ENCODE data around the gene DAAM2. TPM values are rescaled to one million over a fixed set of nuclear protein-coding genes. Genes with fewer than 3 reads are reported as not detected.

DAAM2 gene
- total and polyA plus RNA-seq, 2 of the 8 experiments (the other 6 are each of a cell fraction or from before 2014, with no cell fraction given), result 1.5 to 2.9 TPM

DNA sequence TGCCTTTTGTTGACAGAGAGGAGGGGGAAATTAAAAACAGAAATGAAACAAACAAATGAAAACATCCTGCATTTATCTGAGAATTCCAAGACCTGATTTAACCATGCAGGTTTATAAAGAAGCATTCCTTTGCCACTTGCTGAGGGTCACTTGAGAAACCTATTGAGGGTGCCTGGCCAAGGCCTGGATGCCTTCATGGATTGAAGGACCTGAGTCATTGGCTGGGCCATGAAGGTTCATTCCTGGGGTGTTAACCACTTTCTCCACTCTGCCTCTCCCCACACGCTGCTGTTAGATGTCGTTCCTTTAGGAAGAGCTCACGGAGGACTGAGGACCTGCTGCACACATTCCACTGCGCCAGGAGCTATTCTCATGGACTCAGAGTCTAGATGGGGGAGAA is 49.7 kb downstream of the DAAM2 start (continued):
- TF ChIP-seq, protein P1, sequence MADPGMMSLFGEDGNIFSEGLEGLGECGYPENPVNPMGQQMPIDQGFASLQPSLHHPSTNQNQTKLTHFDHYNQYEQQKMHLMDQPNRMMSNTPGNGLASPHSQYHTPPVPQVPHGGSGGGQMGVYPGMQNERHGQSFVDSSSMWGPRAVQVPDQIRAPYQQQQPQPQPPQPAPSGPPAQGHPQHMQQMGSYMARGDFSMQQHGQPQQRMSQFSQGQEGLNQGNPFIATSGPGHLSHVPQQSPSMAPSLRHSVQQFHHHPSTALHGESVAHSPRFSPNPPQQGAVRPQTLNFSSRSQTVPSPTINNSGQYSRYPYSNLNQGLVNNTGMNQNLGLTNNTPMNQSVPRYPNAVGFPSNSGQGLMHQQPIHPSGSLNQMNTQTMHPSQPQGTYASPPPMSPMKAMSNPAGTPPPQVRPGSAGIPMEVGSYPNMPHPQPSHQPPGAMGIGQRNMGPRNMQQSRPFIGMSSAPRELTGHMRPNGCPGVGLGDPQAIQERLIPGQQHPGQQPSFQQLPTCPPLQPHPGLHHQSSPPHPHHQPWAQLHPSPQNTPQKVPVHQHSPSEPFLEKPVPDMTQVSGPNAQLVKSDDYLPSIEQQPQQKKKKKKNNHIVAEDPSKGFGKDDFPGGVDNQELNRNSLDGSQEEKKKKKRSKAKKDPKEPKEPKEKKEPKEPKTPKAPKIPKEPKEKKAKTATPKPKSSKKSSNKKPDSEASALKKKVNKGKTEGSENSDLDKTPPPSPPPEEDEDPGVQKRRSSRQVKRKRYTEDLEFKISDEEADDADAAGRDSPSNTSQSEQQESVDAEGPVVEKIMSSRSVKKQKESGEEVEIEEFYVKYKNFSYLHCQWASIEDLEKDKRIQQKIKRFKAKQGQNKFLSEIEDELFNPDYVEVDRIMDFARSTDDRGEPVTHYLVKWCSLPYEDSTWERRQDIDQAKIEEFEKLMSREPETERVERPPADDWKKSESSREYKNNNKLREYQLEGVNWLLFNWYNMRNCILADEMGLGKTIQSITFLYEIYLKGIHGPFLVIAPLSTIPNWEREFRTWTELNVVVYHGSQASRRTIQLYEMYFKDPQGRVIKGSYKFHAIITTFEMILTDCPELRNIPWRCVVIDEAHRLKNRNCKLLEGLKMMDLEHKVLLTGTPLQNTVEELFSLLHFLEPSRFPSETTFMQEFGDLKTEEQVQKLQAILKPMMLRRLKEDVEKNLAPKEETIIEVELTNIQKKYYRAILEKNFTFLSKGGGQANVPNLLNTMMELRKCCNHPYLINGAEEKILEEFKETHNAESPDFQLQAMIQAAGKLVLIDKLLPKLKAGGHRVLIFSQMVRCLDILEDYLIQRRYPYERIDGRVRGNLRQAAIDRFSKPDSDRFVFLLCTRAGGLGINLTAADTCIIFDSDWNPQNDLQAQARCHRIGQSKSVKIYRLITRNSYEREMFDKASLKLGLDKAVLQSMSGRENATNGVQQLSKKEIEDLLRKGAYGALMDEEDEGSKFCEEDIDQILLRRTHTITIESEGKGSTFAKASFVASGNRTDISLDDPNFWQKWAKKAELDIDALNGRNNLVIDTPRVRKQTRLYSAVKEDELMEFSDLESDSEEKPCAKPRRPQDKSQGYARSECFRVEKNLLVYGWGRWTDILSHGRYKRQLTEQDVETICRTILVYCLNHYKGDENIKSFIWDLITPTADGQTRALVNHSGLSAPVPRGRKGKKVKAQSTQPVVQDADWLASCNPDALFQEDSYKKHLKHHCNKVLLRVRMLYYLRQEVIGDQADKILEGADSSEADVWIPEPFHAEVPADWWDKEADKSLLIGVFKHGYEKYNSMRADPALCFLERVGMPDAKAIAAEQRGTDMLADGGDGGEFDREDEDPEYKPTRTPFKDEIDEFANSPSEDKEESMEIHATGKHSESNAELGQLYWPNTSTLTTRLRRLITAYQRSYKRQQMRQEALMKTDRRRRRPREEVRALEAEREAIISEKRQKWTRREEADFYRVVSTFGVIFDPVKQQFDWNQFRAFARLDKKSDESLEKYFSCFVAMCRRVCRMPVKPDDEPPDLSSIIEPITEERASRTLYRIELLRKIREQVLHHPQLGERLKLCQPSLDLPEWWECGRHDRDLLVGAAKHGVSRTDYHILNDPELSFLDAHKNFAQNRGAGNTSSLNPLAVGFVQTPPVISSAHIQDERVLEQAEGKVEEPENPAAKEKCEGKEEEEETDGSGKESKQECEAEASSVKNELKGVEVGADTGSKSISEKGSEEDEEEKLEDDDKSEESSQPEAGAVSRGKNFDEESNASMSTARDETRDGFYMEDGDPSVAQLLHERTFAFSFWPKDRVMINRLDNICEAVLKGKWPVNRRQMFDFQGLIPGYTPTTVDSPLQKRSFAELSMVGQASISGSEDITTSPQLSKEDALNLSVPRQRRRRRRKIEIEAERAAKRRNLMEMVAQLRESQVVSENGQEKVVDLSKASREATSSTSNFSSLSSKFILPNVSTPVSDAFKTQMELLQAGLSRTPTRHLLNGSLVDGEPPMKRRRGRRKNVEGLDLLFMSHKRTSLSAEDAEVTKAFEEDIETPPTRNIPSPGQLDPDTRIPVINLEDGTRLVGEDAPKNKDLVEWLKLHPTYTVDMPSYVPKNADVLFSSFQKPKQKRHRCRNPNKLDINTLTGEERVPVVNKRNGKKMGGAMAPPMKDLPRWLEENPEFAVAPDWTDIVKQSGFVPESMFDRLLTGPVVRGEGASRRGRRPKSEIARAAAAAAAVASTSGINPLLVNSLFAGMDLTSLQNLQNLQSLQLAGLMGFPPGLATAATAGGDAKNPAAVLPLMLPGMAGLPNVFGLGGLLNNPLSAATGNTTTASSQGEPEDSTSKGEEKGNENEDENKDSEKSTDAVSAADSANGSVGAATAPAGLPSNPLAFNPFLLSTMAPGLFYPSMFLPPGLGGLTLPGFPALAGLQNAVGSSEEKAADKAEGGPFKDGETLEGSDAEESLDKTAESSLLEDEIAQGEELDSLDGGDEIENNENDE (IDR thresholded peaks at IDR 0.05; ENCODE audit: insufficient replicate concordance, low read length), result no peak
- TF ChIP-seq CTCF (IDR thresholded peaks at IDR 0.05; ENCODE audit: control extremely low read depth in 1 of 3, insufficient read depth in 1 of 3, low read depth in 1 of 3, low read length in 3 of 3) (no peak), EGR1 (IDR thresholded peaks at IDR 0.05; ENCODE audit: borderline replicate concordance, low read depth, low read length) (no peak), CEBPB (IDR thresholded peaks at IDR 0.05; ENCODE audit: low read depth, low read length) (no peak), HDAC6 (IDR thresholded peaks at IDR 0.05; ENCODE audit: low read depth, low read length) (no peak), RNF2 (IDR thresholded peaks at IDR 0.05; ENCODE audit: borderline replicate concordance, low read depth, low read length, missing control alignments, poor library complexity, severe bottlenecking) (no peak), FOSL1 (IDR thresholded peaks at IDR 0.05; ENCODE audit: insufficient read depth, low read depth, low read length) (no peak), YY1 (IDR thresholded peaks at IDR 0.05; ENCODE audit: low read depth, low read length) (no peak)
